SH-SY5Y (cell line): Measurements from ENCODE around the gene UBE2R2.

Experiments used
- GATA2 ChIP-seq: IDR thresholded peaks from 2 replicates; pipeline ENCODE4 v1.6.1; 2011; ENCODE audit warnings: mild to moderate bottlenecking, low read depth, low read length
- GATA3 ChIP-seq: IDR thresholded peaks from 2 replicates; pipeline ENCODE4 v1.6.1; 2011; ENCODE audit warnings: low read depth, mild to moderate bottlenecking, low read length, moderate library complexity

DNA sequence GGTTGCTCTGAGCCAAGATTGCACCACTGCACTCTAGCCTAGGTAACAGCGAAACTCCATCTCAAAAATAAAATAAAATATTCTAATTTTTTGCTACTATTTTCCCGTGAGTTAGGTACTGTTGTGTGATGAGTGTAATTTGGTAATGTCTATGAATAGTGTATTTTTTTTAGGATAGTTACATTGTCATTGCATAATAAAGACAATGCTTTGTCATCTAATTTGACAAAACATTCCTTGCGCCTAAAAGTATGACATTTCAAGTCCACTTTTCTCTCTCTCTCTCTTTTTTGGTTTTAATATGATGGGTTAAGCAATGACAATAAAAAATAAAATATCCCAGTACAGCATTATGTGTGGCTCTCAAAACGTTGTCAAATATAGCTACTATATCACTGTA is 29.3 kb downstream of the UBE2R2 start:
- TF ChIP-seq GATA2 (no peak), GATA3 (no peak)
